Cardiac fibroblast (primary cell): Measurements from ENCODE around the gene CDKN2C.
A peak's percentile ranks its signal among the peaks of the same experiment; 100 is the strongest.
"Not testable (repeated sequence)": the region's sequence is repeated elsewhere in the genome, so short reads cannot be mapped to it uniquely, and the experiment has no call there.

ENCODE experiments used
- DNase-seq, 2 donors: peaks; one replicate each; pipeline versions ENCODE4 v3.0.0 to v3.0.0-alpha.2; 2010; ENCODE audit warnings: low read depth in 2 of 2
- H3K4me3 ChIP-seq, 2 donors: replicated peaks in 1 of 2; 1 replicate in 1 of 2; 2 replicates in 1 of 2; pipeline ENCODE4 v1.5.1; 2011; ENCODE audit warnings: low read depth in 2 of 2, low read length in 2 of 2, mild to moderate bottlenecking in 2 of 2, moderate library complexity in 1 of 2
- TF ChIP-seq, protein P1 (sequence below): IDR thresholded peaks from one replicate; pipeline ENCODE4 v1.5.1; 2011; ENCODE audit warnings: low read depth, mild to moderate bottlenecking, low read length, inconsistent platforms

Gene CDKN2C

DNA sequence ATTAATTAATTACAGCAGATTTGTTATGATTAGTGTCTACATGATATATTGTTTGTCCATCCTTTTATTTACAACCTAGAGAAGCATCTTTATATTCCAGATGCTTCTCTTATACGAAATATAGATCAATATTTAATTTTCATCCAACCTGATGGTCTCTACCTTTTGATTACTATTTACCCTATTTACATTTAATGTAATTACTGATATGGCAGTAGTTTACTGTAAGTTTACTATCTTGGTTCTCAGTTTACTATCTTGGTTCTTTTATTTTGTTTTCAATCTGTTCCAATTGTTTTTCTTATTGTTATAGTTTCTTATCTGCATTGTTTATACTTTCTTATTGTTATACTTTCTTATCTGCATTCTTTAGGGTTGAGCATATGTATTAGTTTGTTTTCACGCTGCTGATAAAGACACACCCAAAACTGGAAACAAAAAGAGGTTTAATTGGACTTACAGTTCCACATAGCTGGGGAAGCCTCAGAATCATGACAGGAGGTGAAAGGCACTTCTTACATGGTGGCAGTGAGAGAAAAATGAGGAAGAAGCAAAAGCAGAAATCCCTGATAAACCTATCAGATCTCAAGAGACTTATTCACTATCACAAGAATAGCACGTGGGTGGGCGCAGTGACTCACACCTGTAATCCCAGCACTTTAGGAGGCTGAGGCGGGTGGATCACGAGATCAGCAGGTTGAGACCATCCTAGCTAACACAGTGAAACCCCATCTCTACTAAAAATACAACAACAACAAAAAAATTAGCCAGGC lies 38.9 kb upstream of the CDKN2C start:
- no peak overlapping the region for H3K4me3 ChIP-seq
- DNase-seq = peak in 1 of 2 donors; percentile 18
- TF ChIP-seq, protein P1, sequence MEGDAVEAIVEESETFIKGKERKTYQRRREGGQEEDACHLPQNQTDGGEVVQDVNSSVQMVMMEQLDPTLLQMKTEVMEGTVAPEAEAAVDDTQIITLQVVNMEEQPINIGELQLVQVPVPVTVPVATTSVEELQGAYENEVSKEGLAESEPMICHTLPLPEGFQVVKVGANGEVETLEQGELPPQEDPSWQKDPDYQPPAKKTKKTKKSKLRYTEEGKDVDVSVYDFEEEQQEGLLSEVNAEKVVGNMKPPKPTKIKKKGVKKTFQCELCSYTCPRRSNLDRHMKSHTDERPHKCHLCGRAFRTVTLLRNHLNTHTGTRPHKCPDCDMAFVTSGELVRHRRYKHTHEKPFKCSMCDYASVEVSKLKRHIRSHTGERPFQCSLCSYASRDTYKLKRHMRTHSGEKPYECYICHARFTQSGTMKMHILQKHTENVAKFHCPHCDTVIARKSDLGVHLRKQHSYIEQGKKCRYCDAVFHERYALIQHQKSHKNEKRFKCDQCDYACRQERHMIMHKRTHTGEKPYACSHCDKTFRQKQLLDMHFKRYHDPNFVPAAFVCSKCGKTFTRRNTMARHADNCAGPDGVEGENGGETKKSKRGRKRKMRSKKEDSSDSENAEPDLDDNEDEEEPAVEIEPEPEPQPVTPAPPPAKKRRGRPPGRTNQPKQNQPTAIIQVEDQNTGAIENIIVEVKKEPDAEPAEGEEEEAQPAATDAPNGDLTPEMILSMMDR = no peak

DNA sequence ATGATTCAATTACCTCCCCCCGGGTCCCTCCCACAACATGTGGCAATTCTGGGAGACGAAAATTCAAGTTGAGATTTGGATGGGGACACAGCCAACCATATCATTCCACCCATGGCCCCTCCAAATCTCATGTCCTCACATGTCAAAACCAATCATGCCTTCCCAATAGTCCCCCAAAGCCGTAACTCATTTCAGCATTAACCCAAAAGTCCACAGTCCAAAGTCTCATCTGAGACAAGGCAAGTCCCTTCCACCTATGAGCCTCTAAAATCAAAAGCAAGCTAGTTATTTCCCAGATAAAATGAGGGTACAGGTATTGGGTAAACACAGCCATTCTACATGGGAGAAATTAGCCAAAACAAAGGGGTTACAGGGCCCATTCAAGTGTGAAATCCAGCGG lies 38.0 kb upstream of the CDKN2C start:
- not testable (repeated sequence) for H3K4me3 ChIP-seq, DNase-seq

GRCh38 chr1:50933770-50934169 lies 36.3 kb upstream of the CDKN2C start:
- DNase-seq, H3K4me3 ChIP-seq: not testable (repeated sequence)

GRCh38 chr1:50934838-50935237 lies 35.2 kb upstream of the CDKN2C start:
- TF ChIP-seq, protein P1 = no peak
- no peak for DNase-seq
- no peak overlapping the region for H3K4me3 ChIP-seq

DNA sequence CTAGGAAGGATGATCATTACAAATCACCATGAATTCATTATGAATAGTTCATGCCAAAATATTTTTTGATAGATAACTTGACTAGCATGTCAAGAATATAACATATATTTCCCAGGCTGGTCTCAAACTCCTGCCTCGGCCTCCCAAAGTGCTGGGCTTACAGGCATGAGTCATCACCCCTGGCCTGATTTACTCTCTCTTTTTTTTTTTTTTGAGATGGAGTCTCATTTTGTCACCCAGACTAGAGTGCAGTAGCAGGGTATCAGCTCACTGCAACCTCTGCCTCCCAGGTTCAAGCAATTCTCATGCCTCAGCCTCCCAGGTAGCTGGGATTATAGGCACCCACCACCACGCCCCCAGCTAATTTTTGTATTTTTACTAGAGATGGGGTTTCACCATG lies 34.8 kb upstream of the CDKN2C start:
- DNase-seq = peak in 1 of 2 donors; percentile 23
- H3K4me3 ChIP-seq = not testable (repeated sequence)

- H3K4me3 ChIP-seq = no peak overlapping the region
- TF ChIP-seq, protein P1 = no peak
- DNase-seq = peak in 1 of 2 donors; percentile 31
Measured at GRCh38 chr1:50936321-50936720, 33.7 kb upstream of the CDKN2C start.

GRCh38 chr1:50940291-50940690 lies 29.8 kb upstream of the CDKN2C start:
- DNase-seq = no peak
- TF ChIP-seq, protein P1 = no peak
- no peak overlapping the region for H3K4me3 ChIP-seq

- DNase-seq = no peak
- TF ChIP-seq, protein P1 = no peak
- H3K4me3 ChIP-seq = no peak overlapping the region
Measured at GRCh38 chr1:50942334-50942733, 27.7 kb upstream of the CDKN2C start.
